GM12873 (cell line): ENCODE data around the gene LPGAT1.

Source experiments
- TF ChIP-seq, protein P1 (sequence below): IDR thresholded peaks from 2 replicates; pipeline ENCODE4 v1.5.1; 2012; ENCODE audit warnings: low read depth, mild to moderate bottlenecking, moderate library complexity, low read length, control low read depth; ENCODE audit not compliant: insufficient read depth; ENCODE audit errors: missing control alignments

LPGAT1 gene

DNA sequence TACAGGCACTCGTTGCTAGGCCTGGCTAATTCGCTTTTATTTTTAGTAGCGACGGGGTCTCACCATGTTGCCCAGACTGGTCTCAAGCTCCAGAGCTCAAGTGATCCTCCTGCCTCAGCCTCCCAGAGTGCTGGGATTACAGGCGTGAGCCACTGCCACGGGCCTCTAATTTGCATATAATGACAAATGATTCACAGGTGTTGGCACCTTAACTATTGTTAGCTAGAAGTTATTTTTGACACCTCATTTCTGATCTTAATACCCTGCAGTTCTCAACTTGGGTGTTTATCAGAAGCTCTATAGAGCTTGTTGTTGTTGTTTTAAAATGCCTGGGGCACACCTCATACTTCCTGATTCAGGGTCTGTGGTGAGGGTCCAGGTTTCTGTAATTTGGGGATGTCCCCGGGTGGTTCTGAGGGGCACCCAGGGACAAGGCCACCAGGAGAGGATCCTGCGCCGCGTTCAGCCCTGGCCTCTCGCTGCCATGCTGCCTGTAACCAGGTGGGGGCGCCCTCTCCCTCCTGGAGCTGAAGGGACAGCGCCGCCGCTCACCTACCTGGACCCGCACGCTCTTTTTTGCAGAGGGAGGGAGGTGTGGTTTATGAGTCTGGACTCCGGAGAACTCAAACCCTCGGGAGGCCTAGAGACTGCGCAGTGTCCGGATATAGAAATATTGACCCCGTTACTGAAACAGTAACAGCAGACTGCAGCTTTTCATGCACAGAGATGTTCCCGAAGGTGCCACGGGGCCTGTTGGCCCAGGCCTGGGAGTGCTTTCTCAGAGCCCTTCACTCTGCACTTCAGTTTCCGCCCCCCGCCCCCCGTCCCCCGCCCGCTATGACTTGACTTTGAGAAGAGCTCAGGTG is 132.2 kb downstream of the LPGAT1 start:
- TF ChIP-seq, protein P1, sequence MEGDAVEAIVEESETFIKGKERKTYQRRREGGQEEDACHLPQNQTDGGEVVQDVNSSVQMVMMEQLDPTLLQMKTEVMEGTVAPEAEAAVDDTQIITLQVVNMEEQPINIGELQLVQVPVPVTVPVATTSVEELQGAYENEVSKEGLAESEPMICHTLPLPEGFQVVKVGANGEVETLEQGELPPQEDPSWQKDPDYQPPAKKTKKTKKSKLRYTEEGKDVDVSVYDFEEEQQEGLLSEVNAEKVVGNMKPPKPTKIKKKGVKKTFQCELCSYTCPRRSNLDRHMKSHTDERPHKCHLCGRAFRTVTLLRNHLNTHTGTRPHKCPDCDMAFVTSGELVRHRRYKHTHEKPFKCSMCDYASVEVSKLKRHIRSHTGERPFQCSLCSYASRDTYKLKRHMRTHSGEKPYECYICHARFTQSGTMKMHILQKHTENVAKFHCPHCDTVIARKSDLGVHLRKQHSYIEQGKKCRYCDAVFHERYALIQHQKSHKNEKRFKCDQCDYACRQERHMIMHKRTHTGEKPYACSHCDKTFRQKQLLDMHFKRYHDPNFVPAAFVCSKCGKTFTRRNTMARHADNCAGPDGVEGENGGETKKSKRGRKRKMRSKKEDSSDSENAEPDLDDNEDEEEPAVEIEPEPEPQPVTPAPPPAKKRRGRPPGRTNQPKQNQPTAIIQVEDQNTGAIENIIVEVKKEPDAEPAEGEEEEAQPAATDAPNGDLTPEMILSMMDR = peak; percentile 96

DNA sequence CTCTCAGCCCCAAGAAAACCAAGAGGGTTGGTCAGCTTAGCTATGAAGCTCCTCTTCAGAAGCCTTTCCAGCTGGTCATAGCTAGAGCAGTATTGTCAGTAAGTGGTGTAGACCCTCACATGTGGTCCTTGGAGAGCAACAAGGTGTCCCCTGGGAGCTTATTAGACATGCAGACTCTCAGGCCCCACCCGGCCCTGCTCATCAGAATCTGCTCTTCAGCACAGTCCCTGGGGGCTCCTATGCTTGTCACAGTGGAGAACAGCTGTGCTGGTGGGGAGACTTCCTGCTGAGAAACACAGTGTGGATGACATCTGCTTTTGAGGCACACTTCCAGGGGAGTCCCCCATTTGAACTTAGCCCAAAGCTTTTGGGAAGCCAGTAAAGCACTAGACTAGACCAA is 133.2 kb downstream of the LPGAT1 start:
- TF ChIP-seq, protein P1 = no peak

DNA sequence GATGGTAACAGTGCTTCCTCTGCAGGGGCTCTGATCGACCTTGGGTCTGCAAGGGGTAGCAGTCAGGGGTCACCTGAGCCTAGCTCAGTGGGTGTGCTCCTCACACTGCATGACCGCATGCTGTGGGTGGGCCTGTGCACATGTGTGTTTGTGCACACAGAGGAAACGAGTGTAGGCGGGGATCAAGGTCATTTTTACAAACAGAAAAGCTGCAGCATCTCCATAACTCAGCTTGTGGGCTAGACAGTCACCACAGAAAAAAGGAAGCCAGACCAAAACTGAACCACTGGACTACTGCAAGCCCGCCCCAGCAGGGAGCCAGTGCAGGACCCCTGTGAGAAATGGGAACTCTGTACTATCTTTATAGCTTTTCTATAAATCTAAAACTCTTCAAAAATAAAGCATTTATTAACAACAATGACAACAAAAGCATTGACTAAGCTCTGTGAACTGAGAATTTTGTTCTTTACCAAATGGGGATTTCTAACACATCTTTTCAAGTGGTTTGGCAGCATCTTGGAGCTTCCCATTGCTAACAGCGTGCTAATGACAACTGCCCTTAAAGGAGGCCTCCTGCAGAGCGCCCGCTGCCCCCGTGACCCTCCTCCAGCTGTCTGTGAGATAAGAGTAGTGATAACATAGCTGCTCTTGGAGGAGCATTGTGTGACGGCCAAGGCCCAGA is 135.3 kb downstream of the LPGAT1 start:
- TF ChIP-seq, protein P1 = no peak
